Nephron progenitor cell (in vitro differentiated cells): ENCODE results near the gene CD300LB.
"Not testable (repeated sequence)": the region's sequence is repeated elsewhere in the genome, so short reads cannot be mapped to it uniquely, and the experiment has no call there.

ENCODE experiments used
- DNase-seq: peaks from one replicate; pipeline ENCODE4 v3.0.0; 2021
- H3K27ac Mint-ChIP-seq: 2 replicates; pipeline ENCODE4 v1.8.0; 2021; ENCODE audit warnings: mild to moderate bottlenecking, moderate library complexity, mixed read lengths
- H3K27me3 Mint-ChIP-seq: 2 replicates; pipeline ENCODE4 v1.8.0; 2021; ENCODE audit warnings: mild to moderate bottlenecking, low read depth, mixed read lengths; ENCODE audit not compliant: poor library complexity
- H3K36me3 Mint-ChIP-seq: 2 replicates; pipeline ENCODE4 v1.8.0; 2021; ENCODE audit warnings: low read depth, mixed read lengths
- H3K4me1 Mint-ChIP-seq: 2 replicates; pipeline ENCODE4 v1.8.0; 2021; ENCODE audit warnings: mixed read lengths
- H3K4me3 Mint-ChIP-seq: 2 replicates; pipeline ENCODE4 v1.8.0; 2021; ENCODE audit warnings: mild to moderate bottlenecking, moderate library complexity, mixed read lengths
- H3K9me3 Mint-ChIP-seq: 2 replicates; pipeline ENCODE4 v1.8.0; 2021; ENCODE audit warnings: mild to moderate bottlenecking, moderate library complexity, mixed read lengths
- CTCF ChIP-seq: fragments of 200-600 bp; sonication (generic); IDR thresholded peaks from 2 replicates; pipeline ENCODE4 v1.5.0; 2021; ENCODE audit warnings: antibody characterized with exemption

The CD300LB gene

GRCh38 chr17:74565126-74565525 is 33.9 kb upstream of the CD300LB start:
- Mint-ChIP-seq H3K27ac (no peak overlapping the region), H3K27me3 (peaks cover 38% of the 10 kb centered on the region), H3K4me3 (no peak overlapping the region), H3K4me1 (no peaks in the 10 kb centered on the region), H3K9me3 (no peaks in the 10 kb centered on the region), H3K36me3 (no peaks in the 10 kb centered on the region)
- DNase-seq, result no peak
- no peak for TF ChIP-seq CTCF

GRCh38 chr17:74563358-74563757 is 32.1 kb upstream of the CD300LB start:
- H3K27me3 Mint-ChIP-seq, result peaks cover 34% of the 10 kb centered on the region
- H3K9me3 Mint-ChIP-seq, result peaks cover 11% of the 10 kb centered on the region
- no peak for DNase-seq
- no peak overlapping the region for H3K27ac Mint-ChIP-seq
- no peaks in the 10 kb centered on the region for H3K36me3 Mint-ChIP-seq
- no peaks in the 10 kb centered on the region for H3K4me1 Mint-ChIP-seq
- H3K4me3 Mint-ChIP-seq, result no peak overlapping the region
- no peak for TF ChIP-seq CTCF

GRCh38 chr17:74561586-74561985 is 30.3 kb upstream of the CD300LB start:
- no peak for DNase-seq
- no peak for TF ChIP-seq CTCF
- Mint-ChIP-seq H3K9me3 (peaks cover 23% of the 10 kb centered on the region), H3K27me3 (peaks cover 31% of the 10 kb centered on the region), H3K4me1 (no peaks in the 10 kb centered on the region), H3K27ac (no peak overlapping the region), H3K36me3 (no peaks in the 10 kb centered on the region), H3K4me3 (no peak overlapping the region)

GRCh38 chr17:74558882-74559519 is 27.7 kb upstream of the CD300LB start:
- no peak for DNase-seq
- Mint-ChIP-seq H3K9me3 (peaks cover 29% of the 10 kb centered on the region), H3K27ac (no peak overlapping the region), H3K27me3 (peaks cover 26% of the 10 kb centered on the region), H3K4me1 (no peaks in the 10 kb centered on the region), H3K4me3 (no peak overlapping the region), H3K36me3 (no peaks in the 10 kb centered on the region)
- TF ChIP-seq CTCF, result no peak

GRCh38 chr17:74558402-74558801 is 27.1 kb upstream of the CD300LB start:
- not testable (repeated sequence) for H3K4me3 Mint-ChIP-seq, H3K4me1 Mint-ChIP-seq, H3K36me3 Mint-ChIP-seq, H3K27ac Mint-ChIP-seq, DNase-seq
- Mint-ChIP-seq H3K9me3 (peaks cover 29% of the 10 kb centered on the region), H3K27me3 (peaks cover 31% of the 10 kb centered on the region)

- peaks cover 21% of the 10 kb centered on the region for H3K4me1 Mint-ChIP-seq
Observed at GRCh38 chr17:74555427-74555940, 24.2 kb upstream of the CD300LB start.

More at GRCh38 chr17:74555427-74555940, 24.2 kb upstream of the CD300LB start:
- Mint-ChIP-seq H3K36me3 (no peaks in the 10 kb centered on the region), H3K27me3 (peaks cover 30% of the 10 kb centered on the region), H3K9me3 (peaks cover 29% of the 10 kb centered on the region), H3K4me3 (no peak overlapping the region), H3K27ac (no peak overlapping the region)
- TF ChIP-seq CTCF, result no peak
- DNase-seq, result no peak
